Endothelial cell of umbilical vein (primary cell): ENCODE results near the gene POU5F1. TPM values are rescaled to one million over a fixed set of nuclear protein-coding genes. Genes with fewer than 3 reads are reported as not detected.

ENCODE experiments used
- BruUV-seq: library from RNA; stranded (reverse); fragments of 400-500 nt; replicated peaks from 2 replicates; lab custom pipeline; 2021; lab: Mats Ljungman, UMichigan
- CTCF ChIA-PET: fragments of 300-600, 350-600 bp; sonication (Branson Sonifier 250); formaldehyde crosslinking; loops from one replicate; lab custom pipeline; 2021; ENCODE audit warnings: antibody characterized with exemption, inconsistent platforms; lab: Charles Lee
- POLR2A ChIA-PET: fragments of 300-600, 350-600 bp; sonication (Branson Sonifier 250); formaldehyde crosslinking; loops from one replicate; lab custom pipeline; 2021; ENCODE audit warnings: antibody characterized with exemption, inconsistent platforms; lab: Charles Lee
- DNase-seq: peaks from one replicate; pipeline ENCODE4 v3.0.0-alpha.2; 2011; ENCODE audit warnings: low read depth, low spot score
- FAIRE-seq: peaks from 2 replicates; lab custom pipeline; 2011; peaks lifted over from hg19 to GRCh38; lab: Jason Lieb, UNC
- H2AFZ ChIP-seq: 2 replicates; pipeline ENCODE4 v1.6.0; 2012; ENCODE audit warnings: low read depth, low read length, control low read depth, inconsistent platforms
- H3K27ac ChIP-seq: 2 replicates; pipeline ENCODE4 v1.5.1; 2011; ENCODE audit warnings: low read depth, mild to moderate bottlenecking, control low read depth, low read length, moderate library complexity; ENCODE audit not compliant: insufficient read depth
- H3K27me3 ChIP-seq, 2 experiments: 2 replicates each; pipeline versions ENCODE4 v1.6.0 to v1.6.1; 2011; ENCODE audit warnings: low read length in 2 of 2, mixed read lengths in 1 of 2; ENCODE audit not compliant: control insufficient read depth in 2 of 2, insufficient read depth in 2 of 2
- H3K36me3 ChIP-seq, 2 experiments: 2 replicates in 1 of 2; 3 replicates in 1 of 2; pipeline ENCODE4 v1.5.1; 2011; ENCODE audit warnings: low read length in 2 of 2, mild to moderate bottlenecking in 1 of 2, moderate library complexity in 1 of 2; ENCODE audit not compliant: control insufficient read depth in 2 of 2, insufficient read depth in 2 of 2; ENCODE audit errors: extremely low read depth in 1 of 2
- H3K4me1 ChIP-seq: 3 replicates; pipeline ENCODE4 v1.5.1; 2011; ENCODE audit warnings: mild to moderate bottlenecking, low read length; ENCODE audit not compliant: control insufficient read depth, insufficient read depth; ENCODE audit errors: extremely low read depth
- H3K4me2 ChIP-seq: 2 replicates; pipeline ENCODE4 v1.6.1; 2011; ENCODE audit warnings: low read length, control low read depth, mixed read lengths; ENCODE audit not compliant: insufficient read depth
- H3K4me3 ChIP-seq, 3 experiments: fragments of 200-600 bp in 1 of 3; sonication (generic), shearing (Covaris generic) in 1 of 3; replicated peaks in 1 of 3; 2 replicates each; pipeline ENCODE4 v1.5.1; 2011 to 2016; ENCODE audit warnings: control low read depth in 3 of 3, low read length in 3 of 3, mild to moderate bottlenecking in 2 of 3, inconsistent platforms in 1 of 3, low read depth in 1 of 3, moderate library complexity in 1 of 3; ENCODE audit not compliant: insufficient read depth in 1 of 3
- H3K79me2 ChIP-seq: 2 replicates; pipeline ENCODE4 v1.6.0; 2012; ENCODE audit warnings: low read length, inconsistent platforms; ENCODE audit not compliant: control insufficient read depth, insufficient read depth
- H3K9ac ChIP-seq: replicated peaks from 2 replicates; pipeline ENCODE3; 2011; ENCODE audit warnings: low read length, control low read depth; ENCODE audit not compliant: insufficient read depth; ENCODE audit errors: extremely low read depth
- H3K9me1 ChIP-seq: replicated peaks from 3 replicates; pipeline ENCODE4 v1.6.0; 2011; ENCODE audit warnings: mild to moderate bottlenecking, low read length; ENCODE audit not compliant: control insufficient read depth, insufficient read depth; ENCODE audit errors: extremely low read depth
- H3K9me3 ChIP-seq: replicated peaks from 2 replicates; pipeline ENCODE4 v1.5.1; 2012; ENCODE audit warnings: low read length, inconsistent platforms; ENCODE audit not compliant: control insufficient read depth, insufficient read depth
- H4K20me1 ChIP-seq: replicated peaks from 2 replicates; pipeline ENCODE3; 2011; ENCODE audit warnings: mild to moderate bottlenecking, low read length; ENCODE audit not compliant: control insufficient read depth, insufficient read depth; ENCODE audit errors: extremely low read depth
- CTCF ChIP-seq, 2 donors: IDR thresholded peaks; 1 replicate in 1 of 2; 2 replicates in 1 of 2; pipeline ENCODE4 v1.5.1; 2011; ENCODE audit warnings: low read length in 2 of 2, mild to moderate bottlenecking in 2 of 2, moderate library complexity in 2 of 2, control low read depth in 1 of 2, inconsistent platforms in 1 of 2, low read depth in 1 of 2; ENCODE audit not compliant: insufficient read depth in 1 of 2; ENCODE audit errors: extremely low read depth in 1 of 2
- EZH2 ChIP-seq: IDR thresholded peaks from 2 replicates; pipeline ENCODE4 v1.6.1; 2012; ENCODE audit warnings: borderline replicate concordance, low read depth, mild to moderate bottlenecking, moderate library complexity, low read length, inconsistent platforms; ENCODE audit not compliant: severe bottlenecking
- FOS ChIP-seq: IDR thresholded peaks from 2 replicates; pipeline ENCODE4 v1.6.1; 2011; ENCODE audit warnings: mild to moderate bottlenecking, low read length, moderate library complexity, borderline replicate concordance; ENCODE audit not compliant: insufficient read depth
- GATA2 ChIP-seq: IDR thresholded peaks from 2 replicates; pipeline ENCODE4 v1.7.0; 2011; ENCODE audit warnings: low read depth, mild to moderate bottlenecking, moderate library complexity, mixed read lengths, low read length; ENCODE audit not compliant: insufficient read length, insufficient read depth
- JUN ChIP-seq: IDR thresholded peaks from 2 replicates; pipeline ENCODE4 v1.6.1; 2011; ENCODE audit warnings: borderline replicate concordance, low read depth; ENCODE audit not compliant: insufficient read length, insufficient read depth
- MAX ChIP-seq: IDR thresholded peaks from 2 replicates; pipeline ENCODE4 v1.6.1; 2011; ENCODE audit not compliant: insufficient read depth, insufficient read length
- MYC ChIP-seq: IDR thresholded peaks from one replicate; pipeline ENCODE4 v1.6.1; 2011; ENCODE audit warnings: mild to moderate bottlenecking, low read depth, low read length
- POLR2A ChIP-seq: IDR thresholded peaks from 2 replicates; pipeline ENCODE4 v1.6.1; 2012; ENCODE audit warnings: low read depth, mild to moderate bottlenecking, control low read depth, low read length
- POLR2AphosphoS5 ChIP-seq: IDR thresholded peaks from 2 replicates; pipeline ENCODE4 v1.6.1; 2012; ENCODE audit warnings: low read depth, mild to moderate bottlenecking, control low read depth, low read length, moderate library complexity; ENCODE audit not compliant: insufficient read depth
- dilution Hi-C: fragments of 300-500 bp; cut with MboI; formaldehyde crosslinking; loops from one replicate; pipeline ENCODE4 v1.15.0; 2019; ENCODE audit warnings: low sequenced_read_pairs; ENCODE audit not compliant: extremely low pct_ligation_motif_present
- intact Hi-C: fragments of 100-400 bp; cut with micrococcal nuclease; formaldehyde crosslinking; loops from one replicate; pipeline ENCODE4 v1.10.0; 2022
- polyA plus RNA-seq, 4 experiments: library from polyadenylated mRNA; depleted of rRNA in 3 of 4; stranded (reverse) in 3 of 4; unstranded in 1 of 4; fragments of >200 nt; gene quantifications; 2 replicates each; pipeline versions ENCODE4 v1.2.1 to v1.2.3, GENCODE V29; 2011 to 2012; ENCODE audit warnings: missing spikeins in 1 of 4
- total RNA-seq: library from RNA; stranded (reverse); gene quantifications from 2 replicates; pipeline ENCODE4 v1.2.3, GENCODE V29; 2021

POU5F1 gene
- total and polyA plus RNA-seq, 2 donors (not counting 3 experiments of a cell fraction or from before 2014, with no cell fraction given) = 0.63 TPM; not detected in 1

GRCh38 chr6:31168606-31169005 lies 1.9 kb downstream of the POU5F1 start:
- FAIRE-seq (no peak), DNase-seq (no peak)
- dilution Hi-C loops = no loop called here
- H4K20me1 ChIP-seq = no peaks in the 10 kb centered on the region
- H3K4me1 ChIP-seq = no peaks in the 10 kb centered on the region
- no peak for TF ChIP-seq JUN
- TF ChIP-seq MAX = no peak
- TF ChIP-seq GATA2 = no peak
- TF ChIP-seq MYC = no peak
- no peak for TF ChIP-seq FOS
- no peak for TF ChIP-seq EZH2
- TF ChIP-seq CTCF (IDR thresholded peaks at IDR 0.05; ENCODE audit: extremely low read depth in 1 of 2, insufficient read depth in 1 of 2, low read depth in 1 of 2, low read length in 2 of 2) = no peak
- no peak for TF ChIP-seq POLR2A
- no peak for TF ChIP-seq POLR2AphosphoS5
- H3K27me3 ChIP-seq = no peaks in the 10 kb centered on the region
- ChIA-PET CTCF (interaction anchor here (1.2 kb wide), 1 partner anchor 31 kb away, joined by 3 read pairs; no protein-coding TSS in a partner anchor), POLR2A (no interaction called here)
- H3K9me1 ChIP-seq = no peaks in the 10 kb centered on the region
- no TSS peak for BruUV-seq
- no peak overlapping the region for H3K9ac ChIP-seq
- intact Hi-C loops = no loop called here
- H3K4me2 ChIP-seq = no peak overlapping the region
- no peaks in the 10 kb centered on the region for H3K36me3 ChIP-seq
- no peaks in the 10 kb centered on the region for H3K79me2 ChIP-seq
- H3K27ac ChIP-seq = no peak overlapping the region
- no peak overlapping the region for H2AFZ ChIP-seq
- no peaks in the 10 kb centered on the region for H3K9me3 ChIP-seq
- H3K4me3 ChIP-seq = no peak overlapping the region
